K562 (cell line): Measurements from ENCODE around the gene CRYZL1. TPM values are rescaled to one million over a fixed set of nuclear protein-coding genes. Genes with fewer than 3 reads are reported as not detected.
A peak's percentile ranks its signal among the peaks of the same experiment; 100 is the strongest.

Experiments
- ARID2 ChIP-seq: fragments of 450-650 bp; IDR thresholded peaks from 2 replicates; pipeline ENCODE4 v1.6.1; 2017; ENCODE audit warnings: antibody characterized with exemption, mild to moderate bottlenecking
- BACH1 ChIP-seq: fragments of 200-800 bp; sonication (Bioruptor generic); IDR thresholded peaks from 2 replicates; pipeline ENCODE4 v1.6.1; 2016; ENCODE audit warnings: missing genetic modification characterization, missing compliant biosample characterization
- BHLHE40 ChIP-seq: IDR thresholded peaks from 2 replicates; pipeline ENCODE4 v1.6.1; 2011; ENCODE audit warnings: low read length, improper control_type of control experiment
- C11orf30 ChIP-seq: fragments of 450-650 bp; IDR thresholded peaks from 2 replicates; pipeline ENCODE4 v1.6.1; 2016; ENCODE audit warnings: low read depth, mild to moderate bottlenecking
- CHD1 ChIP-seq: fragments of 200-600 bp; sonication (generic); IDR thresholded peaks from one replicate; pipeline ENCODE4 v1.6.1; 2012; ENCODE audit warnings: mild to moderate bottlenecking, moderate library complexity, low read length, inconsistent platforms
- MEF2D ChIP-seq: conservative IDR thresholded peaks from 2 replicates; pipeline ENCODE4 v1.6.1; 2016; ENCODE audit warnings: low read depth, missing genetic modification characterization, missing compliant biosample characterization
- POLR2AphosphoS2 ChIP-seq: IDR thresholded peaks from 2 replicates; pipeline ENCODE4 v1.6.1; 2012; ENCODE audit warnings: low read length, improper control_type of control experiment
- SOX6 ChIP-seq: fragments of 450-650 bp; IDR thresholded peaks from 2 replicates; pipeline ENCODE4 v1.6.1; 2014; ENCODE audit warnings: mild to moderate bottlenecking
- TCF3 ChIP-seq: sonication (generic); formaldehyde crosslinking; IDR thresholded peaks from 2 replicates; pipeline ENCODE4 v1.4.0; 2020; ENCODE audit warnings: mild to moderate bottlenecking, missing genetic modification reagents
- ZBTB40 ChIP-seq, 2 experiments: fragments of 450-650 bp in 1 of 2; sonication (generic) in 1 of 2; formaldehyde crosslinking in 1 of 2; IDR thresholded peaks; 2 replicates each; pipeline versions ENCODE4 v1.7.1 to v1.9.0; 2016 to 2022; ENCODE audit warnings: inconsistent platforms in 1 of 2, mild to moderate bottlenecking in 1 of 2, missing genetic modification reagents in 1 of 2
- ZC3H4 ChIP-seq: sonication (generic); formaldehyde crosslinking; IDR thresholded peaks from 2 replicates; pipeline ENCODE4 v1.9.0; 2021; ENCODE audit warnings: missing genetic modification reagents, borderline replicate concordance
- ZNF316 ChIP-seq: fragments of 450-650 bp; IDR thresholded peaks from 2 replicates; pipeline ENCODE4 v1.6.1; 2016
- ZNF764 ChIP-seq: fragments of 250-450 bp; sonication (Bioruptor Pico); IDR thresholded peaks from 2 replicates; pipeline ENCODE4 v1.4.0; 2020; ENCODE audit warnings: low read depth, mild to moderate bottlenecking, moderate library complexity
- ZNF830 ChIP-seq: fragments of 250-450 bp; sonication (Bioruptor Pico); IDR thresholded peaks from 2 replicates; pipeline ENCODE4 v1.5.0; 2021; ENCODE audit warnings: mild to moderate bottlenecking
- polyA plus RNA-seq, 8 experiments: library from polyadenylated mRNA; depleted of rRNA in 4 of 8; stranded (reverse) in 5 of 8; unstranded in 3 of 8; fragments of >200 nt; fragmentation: Nextera tagmentation in 2 of 8; fragmentation: Illumina TruSeq in 1 of 8; extraction: Ambion mirVana in 2 of 8; extraction: Trizol in 1 of 8; gene quantifications; 2 replicates each; pipeline versions ENCODE4 v1.2.1 to v1.2.3, GENCODE V29; 2011 to 2014; ENCODE audit warnings: inconsistent platforms in 1 of 8, missing spikeins in 1 of 8
- total RNA-seq, 7 experiments: library from RNA; depleted of rRNA in 6 of 7; stranded (reverse); fragments of >200 nt in 6 of 7; fragmentation: Illumina TruSeq in 2 of 7; extraction: Trizol in 2 of 7; gene quantifications; 2 replicates each; pipeline versions ENCODE4 v1.2.1 to v1.2.3, GENCODE V29; 2011 to 2021; ENCODE audit warnings: low replicate concordance in 1 of 7
- TF ChIP-seq, protein P1 (sequence below): fragments of 450-650 bp; IDR thresholded peaks from 2 replicates; pipeline ENCODE4 v1.6.1; 2016; ENCODE audit warnings: mild to moderate bottlenecking

CRYZL1 gene
- total and polyA plus RNA-seq, 9 of the 15 experiments (the other 6 are each of a cell fraction or from before 2014, with no cell fraction given), result 19.9 to 98.2 (median 39.2) TPM

DNA sequence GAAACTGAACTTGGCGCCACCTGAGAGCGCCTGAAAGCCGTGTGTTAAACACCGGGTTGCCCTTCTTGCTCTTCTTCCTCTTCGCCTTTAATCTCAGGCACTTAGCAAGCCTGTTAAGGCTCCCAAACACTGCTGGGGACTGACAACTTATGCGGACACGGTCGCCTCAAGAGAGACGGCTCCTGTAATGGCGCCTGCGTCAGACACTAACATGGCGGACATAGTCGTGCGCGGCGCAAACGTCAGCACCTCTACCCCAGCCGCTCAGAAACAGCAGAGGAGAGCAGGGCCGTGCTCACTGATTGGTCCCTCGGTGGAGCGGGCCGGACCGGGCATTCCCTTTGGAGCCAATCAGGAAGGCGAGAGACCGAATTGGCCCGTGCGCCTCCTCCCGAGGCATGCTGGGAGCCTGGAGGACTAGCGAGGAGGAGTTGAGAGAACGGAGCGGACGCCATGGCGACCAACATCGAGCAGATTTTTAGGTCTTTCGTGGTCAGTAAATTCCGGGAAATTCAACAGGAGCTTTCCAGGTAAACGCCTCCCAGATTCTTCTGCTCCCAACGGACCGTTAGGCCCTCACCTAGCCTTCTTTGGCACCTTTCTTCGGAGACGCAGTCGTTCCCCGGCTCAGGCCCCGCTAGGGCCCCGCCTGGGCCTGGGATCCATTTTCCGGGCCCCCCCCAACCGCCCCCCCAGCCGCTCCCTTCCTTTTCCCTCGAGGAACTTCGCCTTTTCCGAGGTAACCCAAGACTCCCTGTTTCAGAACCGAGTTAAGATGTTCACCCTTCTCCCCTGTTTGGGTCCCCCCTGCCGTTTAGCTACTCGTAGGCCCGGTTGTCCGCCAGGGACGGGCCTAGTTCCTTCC, 98.7 kb downstream of the CRYZL1 start, which contains the start of gene SON (continued):
- TF ChIP-seq ZBTB40 (IDR thresholded peaks at IDR 0.05) (peak; percentile 55; the same call in 1 of the 2 replicates), ZBTB40 (CRISPR knock-in tag; IDR thresholded peaks at IDR 0.05) (no peak), ZNF764 (CRISPR knock-in tag) (no peak), ZNF830 (CRISPR knock-in tag) (peak; percentile 79; the same call in 1 of the 2 replicates), ARID2 (no peak), MEF2D (peak; percentile 51; the same call in 1 of the 2 replicates), C11orf30 (peak; percentile 77), SOX6 (peak; percentile 58), BHLHE40 (peak; percentile 27; the same call in 1 of the 2 replicates), BACH1 (tag) (peak; percentile 82; the same call in 1 of the 2 replicates), ZC3H4 (peak; percentile 98), POLR2AphosphoS2 (peak; percentile 88; the same call in 1 of the 2 replicates), CHD1 (peak; percentile 80), TCF3 (CRISPR knock-in tag) (peak; percentile 19), ZNF316 (peak; percentile 56; the same call in 1 of the 2 replicates)
- TF ChIP-seq, protein P1, sequence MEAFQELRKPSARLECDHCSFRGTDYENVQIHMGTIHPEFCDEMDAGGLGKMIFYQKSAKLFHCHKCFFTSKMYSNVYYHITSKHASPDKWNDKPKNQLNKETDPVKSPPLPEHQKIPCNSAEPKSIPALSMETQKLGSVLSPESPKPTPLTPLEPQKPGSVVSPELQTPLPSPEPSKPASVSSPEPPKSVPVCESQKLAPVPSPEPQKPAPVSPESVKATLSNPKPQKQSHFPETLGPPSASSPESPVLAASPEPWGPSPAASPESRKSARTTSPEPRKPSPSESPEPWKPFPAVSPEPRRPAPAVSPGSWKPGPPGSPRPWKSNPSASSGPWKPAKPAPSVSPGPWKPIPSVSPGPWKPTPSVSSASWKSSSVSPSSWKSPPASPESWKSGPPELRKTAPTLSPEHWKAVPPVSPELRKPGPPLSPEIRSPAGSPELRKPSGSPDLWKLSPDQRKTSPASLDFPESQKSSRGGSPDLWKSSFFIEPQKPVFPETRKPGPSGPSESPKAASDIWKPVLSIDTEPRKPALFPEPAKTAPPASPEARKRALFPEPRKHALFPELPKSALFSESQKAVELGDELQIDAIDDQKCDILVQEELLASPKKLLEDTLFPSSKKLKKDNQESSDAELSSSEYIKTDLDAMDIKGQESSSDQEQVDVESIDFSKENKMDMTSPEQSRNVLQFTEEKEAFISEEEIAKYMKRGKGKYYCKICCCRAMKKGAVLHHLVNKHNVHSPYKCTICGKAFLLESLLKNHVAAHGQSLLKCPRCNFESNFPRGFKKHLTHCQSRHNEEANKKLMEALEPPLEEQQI, result 0 out of 2 replicates have a peak, but pooled peaks have one; percentile 12
